Measurements from ENCODE around the gene ZCCHC2. TPM values are rescaled to one million over a fixed set of nuclear protein-coding genes. Genes with fewer than 3 reads are reported as not detected.
A peak's percentile ranks its signal among the peaks of the same experiment; 100 is the strongest.

The ZCCHC2 gene
- total and polyA plus RNA-seq, 12 donors, result 4.7 to 53.3 (median 18.0) TPM

GRCh38 chr18:62586781-62587487 is 64.1 kb downstream of the ZCCHC2 start:
- Histone ChIP-seq H3K27me3 (no peaks in the 10 kb centered on the region), H3K4me3 (no peak overlapping the region), H3K4me1 (replicated peaks in 1 of 2) (peaks cover 0 to 12% of the 10 kb centered on the region in 2 donors), H3K36me3 (replicated peaks in 1 of 2) (no peaks in the 10 kb centered on the region), H3K9me3 (replicated peaks in 1 of 3) (no peaks in the 10 kb centered on the region), H3K27ac (no peak overlapping the region)
- peak in 1 of 7 donors; percentile 45 for DNase-seq
- 91 to 97% (median 92%) methylated on average over 17 to 19 of the region's 19 CpGs for WGBS, 4 donors
- no peak for TF ChIP-seq POLR2A (IDR thresholded peaks at IDR 0.05)
- intact Hi-C loops (cut with DNase I), result loop anchor here (5.0 to 10.0 kb wide), 4 partner anchors 160 to 400 kb away; partner anchors contain the start of gene TNFRSF11A (in 1 of the 2)

- peaks cover 0 to 12% of the 10 kb centered on the region in 2 donors for H3K4me1 ChIP-seq (replicated peaks in 1 of 2)
- 73 to 85% (median 80%) methylated on average over 9 of the region's 9 CpGs for WGBS, 4 donors
- H3K27me3 ChIP-seq, result no peaks in the 10 kb centered on the region
- intact Hi-C loops (cut with DNase I), result loop anchor here (5.0 to 10.0 kb wide), 4 partner anchors 160 to 400 kb away; partner anchors contain the start of gene TNFRSF11A (in 1 of the 2)
- no peak overlapping the region for H3K27ac ChIP-seq
- H3K36me3 ChIP-seq (replicated peaks in 1 of 2), result no peaks in the 10 kb centered on the region
- H3K4me3 ChIP-seq, result no peak overlapping the region
- no peaks in the 10 kb centered on the region for H3K9me3 ChIP-seq (replicated peaks in 1 of 3)
- peak in 1 of 7 donors; percentile 35 for DNase-seq
- TF ChIP-seq POLR2A (IDR thresholded peaks at IDR 0.05) (no peak), CTCF (IDR thresholded peaks at IDR 0.05) (no peak)
Measured at GRCh38 chr18:62587689-62588088, 64.9 kb downstream of the ZCCHC2 start.

GRCh38 chr18:62588217-62588616 is 65.4 kb downstream of the ZCCHC2 start:
- H3K27me3 ChIP-seq, result no peaks in the 10 kb centered on the region
- H3K4me1 ChIP-seq (replicated peaks in 1 of 2), result peaks cover 0 to 12% of the 10 kb centered on the region in 2 donors
- peak in 1 of 7 donors; percentile 34 for DNase-seq
- H3K4me3 ChIP-seq, result no peak overlapping the region
- no peak overlapping the region for H3K27ac ChIP-seq
- no peaks in the 10 kb centered on the region for H3K36me3 ChIP-seq (replicated peaks in 1 of 2)
- TF ChIP-seq POLR2A (IDR thresholded peaks at IDR 0.05), result no peak
- no peak for TF ChIP-seq CTCF (IDR thresholded peaks at IDR 0.05)
- H3K9me3 ChIP-seq (replicated peaks in 1 of 3), result no peaks in the 10 kb centered on the region
- WGBS, 4 donors, result 90 to 96% (median 92%) methylated on average over 3 of the region's 3 CpGs
- intact Hi-C loops (cut with DNase I), result loop anchor here (5.0 to 10.0 kb wide), 4 partner anchors 161 to 399 kb away; partner anchors contain the start of gene TNFRSF11A (in 1 of the 2)

GRCh38 chr18:62590799-62591590 is 68.2 kb downstream of the ZCCHC2 start:
- no peak overlapping the region for H3K4me3 ChIP-seq
- H3K27me3 ChIP-seq, result peaks cover 4% of the 10 kb centered on the region
- intact Hi-C loops (cut with DNase I), result loop anchor here in 1 of 2 donors (10.0 kb wide), 1 partner anchor 114 kb away; no protein-coding TSS in a partner anchor
- H3K4me1 ChIP-seq (replicated peaks in 1 of 2), result no peaks in the 10 kb centered on the region
- H3K36me3 ChIP-seq (replicated peaks in 1 of 2), result no peaks in the 10 kb centered on the region
- H3K9me3 ChIP-seq (replicated peaks in 1 of 3), result no peaks in the 10 kb centered on the region
- DNase-seq, result peak in 1 of 7 donors; percentile 37
- H3K27ac ChIP-seq, result no peak overlapping the region
- 59 to 69% (median 61%) methylated on average over 14 to 15 of the region's 15 CpGs for whole genome bisulfite sequencing, 4 donors
- no peak for TF ChIP-seq CTCF (IDR thresholded peaks at IDR 0.05)
- no peak for TF ChIP-seq POLR2A (IDR thresholded peaks at IDR 0.05)
